ENCODE data around the gene MIER1.

MIER1 gene

DNA sequence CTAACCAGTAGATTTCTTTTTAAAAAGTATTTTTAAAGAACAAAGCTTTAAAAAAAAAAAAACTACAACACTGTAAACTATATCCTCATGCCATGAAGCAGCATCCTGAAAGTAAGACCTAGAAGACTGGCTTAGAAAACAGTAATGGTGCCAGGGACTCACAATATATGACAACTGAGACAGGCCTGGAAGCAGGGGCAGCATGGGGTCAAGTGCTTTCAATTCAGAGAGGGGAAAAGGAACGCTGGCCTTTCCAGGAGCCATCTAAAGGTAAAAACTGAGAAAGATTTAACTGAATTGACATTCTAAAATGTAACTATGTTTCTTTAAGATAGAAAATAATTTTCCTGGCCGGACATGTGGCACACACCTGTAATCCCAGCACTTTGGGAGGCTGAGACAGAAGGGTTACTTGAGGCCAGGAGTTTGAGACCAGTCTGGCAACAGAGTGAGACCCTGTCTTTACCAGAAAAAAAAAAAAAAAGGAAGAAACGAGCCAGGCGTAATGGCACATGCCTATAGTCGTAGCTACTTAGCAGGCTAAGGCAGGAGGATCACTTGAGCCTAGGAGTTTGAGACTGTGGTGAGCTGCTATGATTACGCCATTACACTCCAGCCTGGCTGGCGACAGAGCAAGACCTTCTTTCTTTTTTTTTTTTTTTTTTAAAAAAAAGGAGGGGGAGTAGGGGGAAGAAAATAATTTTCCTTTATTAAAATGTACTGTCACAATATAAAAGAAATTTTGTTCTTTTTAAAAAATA lies 75.0 kb downstream of the MIER1 start:
- no peak for DNase-seq (ENCODE audit: low read depth)

GRCh38 chr1:67001682-67002425 lies 77.1 kb downstream of the MIER1 start:
- DNase-seq (ENCODE audit: low read depth) = no peak

- DNase-seq (ENCODE audit: low read depth) = no peak
These were observed 79.4 kb downstream of the MIER1 start for GRCh38 chr1:67004176-67004575.

DNA sequence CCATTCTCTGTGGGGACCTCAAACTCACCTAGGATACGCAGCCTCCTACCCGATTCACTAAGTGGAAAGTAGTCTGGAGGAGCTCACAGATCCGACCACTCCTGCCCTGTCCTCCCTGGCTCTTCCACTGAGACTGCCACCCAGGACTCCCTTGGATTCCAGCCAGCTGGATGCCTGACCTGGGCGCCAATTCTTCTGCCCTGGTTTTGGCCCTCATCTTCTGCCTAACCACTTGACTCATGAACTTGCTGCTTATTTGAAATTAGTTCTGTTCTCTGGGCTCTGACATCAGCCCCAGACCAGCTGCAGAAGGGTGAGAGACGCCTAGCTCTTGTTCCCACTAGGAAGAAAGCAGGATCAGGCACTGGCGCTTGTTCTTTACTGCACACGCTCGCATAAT lies 80.3 kb downstream of the MIER1 start:
- DNase-seq (ENCODE audit: low read depth) = no peak

- no peak for DNase-seq (ENCODE audit: low read depth)
These were observed 85.0 kb downstream of the MIER1 start for GRCh38 chr1:67009792-67010191.

GRCh38 chr1:67013573-67013972 lies 88.8 kb downstream of the MIER1 start:
- no peak for DNase-seq (ENCODE audit: low read depth)

GRCh38 chr1:67018574-67018973 lies 93.8 kb downstream of the MIER1 start:
- DNase-seq (ENCODE audit: low read depth) = no peak

DNA sequence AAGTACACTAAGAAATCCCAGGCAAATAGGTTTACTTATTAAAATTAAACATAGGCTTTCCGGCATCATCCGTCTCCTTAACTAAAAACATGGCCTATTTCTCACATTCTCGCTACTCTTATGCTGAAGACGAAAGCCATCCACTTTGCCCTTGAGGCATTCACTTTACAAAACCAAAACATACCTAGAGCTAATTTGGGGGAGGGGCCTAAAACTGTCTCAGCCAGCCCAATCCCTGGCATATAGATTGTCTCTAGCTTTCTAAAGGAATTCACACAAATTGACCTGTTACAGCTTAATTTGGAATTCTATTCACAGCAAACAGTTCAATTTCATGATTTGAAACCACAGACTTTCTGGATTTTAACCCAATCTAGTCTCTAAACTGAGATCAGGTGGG lies 94.3 kb downstream of the MIER1 start:
- no peak for DNase-seq (ENCODE audit: low read depth)

- DNase-seq (ENCODE audit: low read depth) = no peak
These were observed 94.9 kb downstream of the MIER1 start for GRCh38 chr1:67019600-67020136.

DNA sequence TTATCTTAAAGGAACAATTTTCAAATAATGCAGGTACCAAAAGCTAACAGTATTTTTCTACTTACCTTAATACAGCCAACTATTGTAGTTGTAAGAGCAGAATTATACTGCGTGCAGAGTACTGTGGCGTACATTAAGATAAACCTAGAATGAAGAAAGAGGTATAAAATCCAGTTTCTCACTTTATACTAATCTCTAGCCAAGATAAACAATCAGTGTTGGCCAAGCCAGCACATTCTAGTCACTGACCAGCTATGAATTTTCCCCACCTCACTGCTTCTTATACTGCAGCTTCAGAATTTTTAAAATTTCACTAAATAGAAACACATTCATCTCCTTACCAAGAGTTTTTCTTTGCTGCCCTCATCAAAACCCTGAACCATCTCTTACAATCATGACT lies 95.5 kb downstream of the MIER1 start:
- DNase-seq (ENCODE audit: low read depth) = no peak

GRCh38 chr1:67020765-67021164 lies 96.0 kb downstream of the MIER1 start:
- DNase-seq (ENCODE audit: low read depth) = no peak

DNA sequence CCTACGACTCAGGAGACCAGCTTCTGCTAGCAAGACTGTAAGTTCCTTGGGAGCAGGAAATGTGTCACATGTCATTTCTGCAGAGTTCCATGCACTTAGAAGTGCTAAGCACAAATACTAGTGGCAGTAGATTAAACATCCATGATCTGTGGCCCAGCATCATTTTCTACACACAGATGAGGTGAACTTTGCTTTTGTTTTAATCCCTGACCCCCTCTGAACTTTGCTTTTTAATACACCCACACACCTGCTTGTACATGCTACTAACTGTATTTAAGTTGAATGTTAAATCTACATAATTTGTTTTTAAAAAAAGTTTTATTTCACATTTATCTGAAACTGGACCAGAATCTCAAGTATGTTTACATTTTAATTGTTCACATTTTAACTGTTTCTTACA lies 104.7 kb downstream of the MIER1 start:
- no peak for DNase-seq (ENCODE audit: low read depth)

DNA sequence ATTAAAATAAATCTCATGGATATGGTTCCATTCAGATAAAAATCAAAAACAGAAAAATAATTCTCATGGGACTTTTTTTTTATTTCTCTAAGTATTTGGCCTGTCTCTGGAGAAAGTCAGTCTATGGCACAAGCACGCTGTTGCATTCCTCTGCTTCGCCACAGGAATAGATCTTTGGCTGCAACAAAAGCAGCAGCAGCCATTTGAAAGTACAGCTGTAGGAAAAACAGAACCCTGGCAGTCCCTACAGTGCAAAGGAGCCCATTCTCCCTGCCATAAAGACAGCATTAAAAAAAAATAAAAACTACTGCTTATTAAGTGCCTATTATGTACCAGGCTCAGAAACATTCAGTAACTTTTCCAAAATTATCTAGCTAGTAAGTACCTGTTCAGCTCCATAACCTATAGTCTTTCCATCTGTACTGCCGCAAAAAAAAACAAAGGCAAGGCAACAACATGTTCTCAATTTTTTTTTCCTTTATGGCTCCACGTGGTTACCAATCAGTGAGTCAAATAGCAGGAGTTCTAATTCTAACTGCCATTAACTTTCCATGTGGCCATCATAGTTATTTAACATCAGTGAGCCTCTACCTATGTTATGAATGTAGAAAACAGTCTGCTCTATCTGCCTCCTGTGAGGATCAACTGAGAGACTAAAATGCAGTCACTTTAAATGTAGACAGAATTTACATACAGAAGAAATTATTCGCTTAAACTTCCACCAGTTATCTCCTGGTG lies 106.5 kb downstream of the MIER1 start:
- DNase-seq (ENCODE audit: low read depth) = no peak

GRCh38 chr1:67031859-67032247 lies 107.1 kb downstream of the MIER1 start:
- no peak for DNase-seq (ENCODE audit: low read depth)
